ENCODE results near the gene TAP1. TPM values are rescaled to one million over a fixed set of nuclear protein-coding genes. Genes with fewer than 3 reads are reported as not detected.

TAP1 gene
- total RNA-seq, 1 experiment from 2014 or later, result 13.6 TPM

DNA sequence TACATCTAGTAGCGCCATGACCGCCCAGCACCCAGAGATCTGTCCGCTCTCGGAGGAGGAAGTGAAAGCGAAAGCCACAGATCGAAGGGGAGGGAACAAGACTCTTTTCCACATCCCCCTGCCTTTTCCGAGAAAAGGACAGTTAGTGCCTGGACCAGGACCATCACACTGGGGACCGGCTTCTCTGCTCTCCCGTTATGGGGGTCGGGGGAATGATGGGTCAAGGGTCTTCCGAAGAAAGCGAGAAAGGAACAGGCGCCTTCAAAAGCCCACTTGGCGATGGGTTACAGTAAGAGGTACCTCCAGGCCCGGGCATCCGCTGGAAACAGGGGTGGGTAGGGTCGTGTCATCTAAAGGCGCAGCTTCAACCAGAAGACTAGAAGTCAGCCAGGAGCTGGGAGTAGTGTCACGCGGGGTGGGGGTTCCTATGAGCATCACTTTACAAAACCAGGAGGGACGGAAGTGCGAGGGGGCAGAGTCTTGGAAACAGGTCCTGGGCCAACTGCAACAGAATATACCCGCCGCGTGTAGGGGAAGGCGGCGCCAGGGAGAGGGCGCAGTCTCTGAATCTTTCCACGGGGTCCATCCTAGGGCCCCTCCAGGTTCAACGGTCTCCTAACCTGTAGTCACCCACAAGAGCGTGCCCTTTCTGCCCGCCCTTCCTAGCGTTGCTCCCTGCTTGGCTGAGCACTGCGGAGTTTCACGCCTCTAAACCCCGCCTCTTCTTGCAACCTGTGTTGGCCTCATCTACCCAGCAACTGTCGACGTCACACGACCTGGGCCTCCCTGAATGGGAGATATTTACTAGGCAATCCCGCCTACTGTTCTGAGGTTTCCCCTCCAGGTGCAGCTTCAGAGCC lies 9.3 kb downstream of the TAP1 start, which contains the start of gene PSMB8 (continued):
- TF ChIP-seq, protein P1, sequence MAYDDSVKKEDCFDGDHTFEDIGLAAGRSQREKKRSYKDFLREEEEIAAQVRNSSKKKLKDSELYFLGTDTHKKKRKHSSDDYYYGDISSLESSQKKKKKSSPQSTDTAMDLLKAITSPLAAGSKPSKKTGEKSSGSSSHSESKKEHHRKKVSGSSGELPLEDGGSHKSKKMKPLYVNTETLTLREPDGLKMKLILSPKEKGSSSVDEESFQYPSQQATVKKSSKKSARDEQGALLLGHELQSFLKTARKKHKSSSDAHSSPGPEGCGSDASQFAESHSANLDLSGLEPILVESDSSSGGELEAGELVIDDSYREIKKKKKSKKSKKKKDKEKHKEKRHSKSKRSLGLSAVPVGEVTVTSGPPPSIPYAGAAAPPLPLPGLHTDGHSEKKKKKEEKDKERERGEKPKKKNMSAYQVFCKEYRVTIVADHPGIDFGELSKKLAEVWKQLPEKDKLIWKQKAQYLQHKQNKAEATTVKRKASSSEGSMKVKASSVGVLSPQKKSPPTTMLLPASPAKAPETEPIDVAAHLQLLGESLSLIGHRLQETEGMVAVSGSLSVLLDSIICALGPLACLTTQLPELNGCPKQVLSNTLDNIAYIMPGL (CRISPR knock-in tag; IDR thresholded peaks at IDR 0.05), result peak; percentile 41; the same call in 1 of the 2 replicates
- TF ChIP-seq ETV6 (CRISPR knock-in tag; IDR thresholded peaks at IDR 0.05) (0 out of 2 replicates have a peak, but pooled peaks have one; percentile 25), CDX4 (CRISPR knock-in tag; IDR thresholded peaks at IDR 0.05; ENCODE audit: borderline replicate concordance) (no peak)

GRCh38 chr6:32843331-32843978 lies 10.0 kb downstream of the TAP1 start:
- H3K36me3 Mint-ChIP-seq, result peaks cover 19% of the 10 kb centered on the region
- peaks cover 17% of the 10 kb centered on the region for H3K4me1 Mint-ChIP-seq
- peak overlapping the region; percentile 95 for H3K4me3 Mint-ChIP-seq
- DNase-seq (ENCODE audit: low spot score), result peak; percentile 54
- ChIA-PET CTCF (interaction anchor here (1.1 to 2.8 kb wide), 2 partner anchors 11 to 109 kb away, joined by 4 to 53 read pairs; partner anchors contain the start of genes HLA-DMA, PSMB9 and TAP1), POLR2A (interaction anchor here (0.7 to 2.6 kb wide), 4 partner anchors 11 to 128 kb away, joined by 3 to 28 read pairs (median 10); partner anchors contain the start of genes PSMB9 and TAP1)
- peak; percentile 5 for ATAC-seq
- no peaks in the 10 kb centered on the region for H3K9me3 Mint-ChIP-seq
- 0 out of 2 replicates have a peak overlapping the region, but pooled peaks have one; percentile 54 for H3K27ac Mint-ChIP-seq
- peaks cover 90% of the 10 kb centered on the region for H3K27me3 Mint-ChIP-seq (ENCODE audit: low read depth)
- TF ChIP-seq HMGA2 (CRISPR knock-in tag; IDR thresholded peaks at IDR 0.05) (no peak), EMX1 (CRISPR knock-in tag; IDR thresholded peaks at IDR 0.05) (no peak), ZSCAN18 (CRISPR knock-in tag; IDR thresholded peaks at IDR 0.05) (no peak), ATF1 (CRISPR knock-in tag; IDR thresholded peaks at IDR 0.05) (no peak), CREM (CRISPR knock-in tag; IDR thresholded peaks at IDR 0.05) (no peak), FOXK1 (CRISPR knock-in tag; IDR thresholded peaks at IDR 0.05) (no peak), ATF3 (CRISPR knock-in tag; conservative IDR thresholded peaks at IDR 0.05) (no peak), MYBL2 (CRISPR knock-in tag; IDR thresholded peaks at IDR 0.05) (no peak), CBFB (CRISPR knock-in tag; IDR thresholded peaks at IDR 0.05; ENCODE audit: low read depth) (no peak), ETV6 (CRISPR knock-in tag; IDR thresholded peaks at IDR 0.05) (no peak)
- TF ChIP-seq, protein P2, sequence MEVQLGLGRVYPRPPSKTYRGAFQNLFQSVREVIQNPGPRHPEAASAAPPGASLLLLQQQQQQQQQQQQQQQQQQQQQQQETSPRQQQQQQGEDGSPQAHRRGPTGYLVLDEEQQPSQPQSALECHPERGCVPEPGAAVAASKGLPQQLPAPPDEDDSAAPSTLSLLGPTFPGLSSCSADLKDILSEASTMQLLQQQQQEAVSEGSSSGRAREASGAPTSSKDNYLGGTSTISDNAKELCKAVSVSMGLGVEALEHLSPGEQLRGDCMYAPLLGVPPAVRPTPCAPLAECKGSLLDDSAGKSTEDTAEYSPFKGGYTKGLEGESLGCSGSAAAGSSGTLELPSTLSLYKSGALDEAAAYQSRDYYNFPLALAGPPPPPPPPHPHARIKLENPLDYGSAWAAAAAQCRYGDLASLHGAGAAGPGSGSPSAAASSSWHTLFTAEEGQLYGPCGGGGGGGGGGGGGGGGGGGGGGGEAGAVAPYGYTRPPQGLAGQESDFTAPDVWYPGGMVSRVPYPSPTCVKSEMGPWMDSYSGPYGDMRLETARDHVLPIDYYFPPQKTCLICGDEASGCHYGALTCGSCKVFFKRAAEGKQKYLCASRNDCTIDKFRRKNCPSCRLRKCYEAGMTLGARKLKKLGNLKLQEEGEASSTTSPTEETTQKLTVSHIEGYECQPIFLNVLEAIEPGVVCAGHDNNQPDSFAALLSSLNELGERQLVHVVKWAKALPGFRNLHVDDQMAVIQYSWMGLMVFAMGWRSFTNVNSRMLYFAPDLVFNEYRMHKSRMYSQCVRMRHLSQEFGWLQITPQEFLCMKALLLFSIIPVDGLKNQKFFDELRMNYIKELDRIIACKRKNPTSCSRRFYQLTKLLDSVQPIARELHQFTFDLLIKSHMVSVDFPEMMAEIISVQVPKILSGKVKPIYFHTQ (CRISPR knock-in tag; IDR thresholded peaks at IDR 0.05), result no peak
- TF ChIP-seq, protein P3, sequence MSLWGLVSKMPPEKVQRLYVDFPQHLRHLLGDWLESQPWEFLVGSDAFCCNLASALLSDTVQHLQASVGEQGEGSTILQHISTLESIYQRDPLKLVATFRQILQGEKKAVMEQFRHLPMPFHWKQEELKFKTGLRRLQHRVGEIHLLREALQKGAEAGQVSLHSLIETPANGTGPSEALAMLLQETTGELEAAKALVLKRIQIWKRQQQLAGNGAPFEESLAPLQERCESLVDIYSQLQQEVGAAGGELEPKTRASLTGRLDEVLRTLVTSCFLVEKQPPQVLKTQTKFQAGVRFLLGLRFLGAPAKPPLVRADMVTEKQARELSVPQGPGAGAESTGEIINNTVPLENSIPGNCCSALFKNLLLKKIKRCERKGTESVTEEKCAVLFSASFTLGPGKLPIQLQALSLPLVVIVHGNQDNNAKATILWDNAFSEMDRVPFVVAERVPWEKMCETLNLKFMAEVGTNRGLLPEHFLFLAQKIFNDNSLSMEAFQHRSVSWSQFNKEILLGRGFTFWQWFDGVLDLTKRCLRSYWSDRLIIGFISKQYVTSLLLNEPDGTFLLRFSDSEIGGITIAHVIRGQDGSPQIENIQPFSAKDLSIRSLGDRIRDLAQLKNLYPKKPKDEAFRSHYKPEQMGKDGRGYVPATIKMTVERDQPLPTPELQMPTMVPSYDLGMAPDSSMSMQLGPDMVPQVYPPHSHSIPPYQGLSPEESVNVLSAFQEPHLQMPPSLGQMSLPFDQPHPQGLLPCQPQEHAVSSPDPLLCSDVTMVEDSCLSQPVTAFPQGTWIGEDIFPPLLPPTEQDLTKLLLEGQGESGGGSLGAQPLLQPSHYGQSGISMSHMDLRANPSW (CRISPR knock-in tag; conservative IDR thresholded peaks at IDR 0.05; ENCODE audit: low read depth), result no peak
- TF ChIP-seq, protein P4, sequence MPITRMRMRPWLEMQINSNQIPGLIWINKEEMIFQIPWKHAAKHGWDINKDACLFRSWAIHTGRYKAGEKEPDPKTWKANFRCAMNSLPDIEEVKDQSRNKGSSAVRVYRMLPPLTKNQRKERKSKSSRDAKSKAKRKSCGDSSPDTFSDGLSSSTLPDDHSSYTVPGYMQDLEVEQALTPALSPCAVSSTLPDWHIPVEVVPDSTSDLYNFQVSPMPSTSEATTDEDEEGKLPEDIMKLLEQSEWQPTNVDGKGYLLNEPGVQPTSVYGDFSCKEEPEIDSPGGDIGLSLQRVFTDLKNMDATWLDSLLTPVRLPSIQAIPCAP (CRISPR knock-in tag; IDR thresholded peaks at IDR 0.05), result no peak
